ENCODE results near the gene PLSCR4. TPM values are rescaled to one million over a fixed set of nuclear protein-coding genes. Genes with fewer than 3 reads are reported as not detected.
"Not testable (repeated sequence)": the region's sequence is repeated elsewhere in the genome, so short reads cannot be mapped to it uniquely, and the experiment has no call there.

Gene PLSCR4, protein sequence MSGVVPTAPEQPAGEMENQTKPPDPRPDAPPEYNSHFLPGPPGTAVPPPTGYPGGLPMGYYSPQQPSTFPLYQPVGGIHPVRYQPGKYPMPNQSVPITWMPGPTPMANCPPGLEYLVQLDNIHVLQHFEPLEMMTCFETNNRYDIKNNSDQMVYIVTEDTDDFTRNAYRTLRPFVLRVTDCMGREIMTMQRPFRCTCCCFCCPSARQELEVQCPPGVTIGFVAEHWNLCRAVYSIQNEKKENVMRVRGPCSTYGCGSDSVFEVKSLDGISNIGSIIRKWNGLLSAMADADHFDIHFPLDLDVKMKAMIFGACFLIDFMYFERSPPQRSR
- total RNA-seq, result 494 and 1,169 TPM in 2 replicates

DNA sequence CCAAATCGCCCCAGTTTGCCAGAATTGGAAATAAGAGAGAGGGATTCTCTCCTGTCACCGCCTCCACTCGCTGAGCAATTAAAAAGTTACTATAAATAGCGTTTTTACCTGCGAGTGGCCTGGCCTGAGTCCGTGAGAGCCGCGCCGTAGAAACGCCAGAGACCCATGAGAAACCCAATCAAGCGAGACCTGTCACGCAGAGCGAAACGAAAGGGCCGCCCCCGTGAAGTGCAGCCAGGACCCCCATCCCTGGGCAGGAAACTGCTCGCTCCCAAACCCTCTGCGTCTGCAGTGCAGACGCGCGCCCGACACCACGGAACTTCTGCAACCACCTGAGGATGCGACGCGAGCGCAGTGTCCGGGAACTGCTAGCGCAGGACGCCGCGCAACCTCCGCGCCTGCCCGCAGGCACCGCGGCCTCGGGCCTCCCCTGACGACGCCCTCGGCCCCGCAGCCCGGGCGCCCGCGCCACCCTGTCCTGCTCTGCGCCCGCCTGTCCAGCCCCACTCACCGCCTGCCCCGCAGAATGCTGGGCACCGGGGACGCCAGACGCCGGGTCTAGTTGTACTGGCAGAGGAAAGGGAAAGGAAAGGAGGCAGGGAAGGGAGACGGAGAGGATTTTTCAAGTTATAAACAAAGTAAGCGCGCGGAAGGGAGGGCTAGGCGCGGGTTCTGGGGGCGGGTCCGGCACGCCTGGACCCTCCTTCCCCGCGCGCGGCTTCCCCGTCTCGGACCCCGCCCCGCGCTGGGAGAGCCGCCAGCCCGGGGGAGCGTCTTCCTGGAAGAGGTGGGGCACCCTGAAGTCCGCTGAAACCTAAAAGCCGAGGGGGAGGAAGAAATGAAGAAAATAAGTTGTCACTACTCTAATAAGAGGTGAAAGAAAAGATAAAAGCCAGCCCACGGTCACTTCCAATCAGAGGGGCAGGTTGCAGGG, at the start of gene PLSCR4:
Gene PLSCR4, minus strand, starts transcription at position 657 of the 934 bp plus-strand sequence. CDS start 29,034 bp downstream, outside the sequence.
- DNase-seq (ENCODE audit: low read depth in 2 of 2), result peak; percentile 90 to 92

DNA sequence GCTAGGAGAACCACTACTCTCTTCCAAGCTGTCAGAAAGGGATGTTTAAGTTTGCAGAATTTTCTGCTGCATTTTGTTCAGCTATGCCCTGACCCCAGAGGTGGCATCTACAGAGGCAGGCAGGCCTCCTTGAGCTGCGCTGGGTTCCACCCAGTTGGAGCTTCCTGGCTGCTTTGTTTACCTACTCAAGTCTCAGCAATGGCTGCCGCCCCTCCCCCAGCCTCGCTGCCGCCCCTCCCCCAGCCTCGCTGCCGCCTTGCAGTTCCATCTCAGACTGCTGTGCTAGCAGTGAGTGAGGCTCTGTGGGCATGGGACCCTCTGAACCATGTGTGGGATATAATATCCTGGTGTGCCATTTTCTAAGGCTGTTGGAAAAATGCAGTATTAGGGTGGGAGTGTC, 42.5 kb upstream of the PLSCR4 start:
- not testable (repeated sequence) for DNase-seq (ENCODE audit: low read depth in 2 of 2)

DNA sequence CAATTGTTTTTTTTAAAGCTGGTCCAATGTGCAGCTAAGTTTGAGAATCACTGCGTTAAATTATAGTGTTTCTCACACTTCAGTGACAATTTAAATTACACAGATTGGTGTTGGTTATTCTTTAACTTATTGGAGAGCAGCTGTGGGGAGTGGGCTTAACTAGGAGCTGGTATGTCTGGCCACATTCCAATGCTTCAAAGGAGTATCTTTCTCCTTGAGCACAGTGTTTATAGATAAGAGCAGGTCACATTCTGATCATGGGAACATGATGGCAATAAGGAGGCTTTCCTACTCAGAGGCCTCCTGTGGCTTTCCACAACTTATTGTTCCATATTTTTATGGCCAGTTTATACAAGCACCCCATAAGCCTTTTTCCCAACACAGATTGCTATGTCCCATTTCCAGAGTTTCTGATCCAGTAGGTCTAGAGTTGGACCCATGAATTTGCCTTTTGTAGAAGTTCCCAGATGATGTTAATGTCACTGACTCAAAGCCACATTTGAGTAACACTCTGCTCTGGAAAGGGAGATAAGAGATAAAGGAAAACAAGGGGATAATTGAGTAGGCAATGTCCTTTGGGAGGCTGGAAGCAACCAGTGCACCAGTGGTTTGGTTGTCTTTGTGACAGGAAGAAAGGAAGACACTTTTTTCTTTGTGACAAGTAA, 33.0 kb upstream of the PLSCR4 start:
- no peak for DNase-seq (ENCODE audit: low read depth in 2 of 2)

DNA sequence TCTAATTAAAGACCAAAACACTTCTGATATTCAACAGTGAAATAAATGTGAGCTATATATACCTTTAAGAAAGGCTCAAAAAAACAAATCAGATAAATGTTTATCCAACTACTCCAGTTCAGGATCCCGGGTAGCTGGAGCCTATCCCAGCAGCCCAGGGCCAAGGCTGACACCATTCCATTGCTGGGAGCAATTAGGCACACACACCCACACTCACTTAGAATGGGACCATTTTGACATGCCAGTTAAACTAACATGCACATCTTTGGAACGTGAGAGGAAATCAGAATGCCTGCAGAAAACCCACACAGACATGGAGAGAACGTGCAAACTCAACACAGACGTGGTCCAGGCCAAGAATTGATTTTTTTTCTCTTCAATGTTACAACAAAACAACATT, 30.0 kb upstream of the PLSCR4 start:
- no peak for DNase-seq (ENCODE audit: low read depth in 2 of 2)

DNA sequence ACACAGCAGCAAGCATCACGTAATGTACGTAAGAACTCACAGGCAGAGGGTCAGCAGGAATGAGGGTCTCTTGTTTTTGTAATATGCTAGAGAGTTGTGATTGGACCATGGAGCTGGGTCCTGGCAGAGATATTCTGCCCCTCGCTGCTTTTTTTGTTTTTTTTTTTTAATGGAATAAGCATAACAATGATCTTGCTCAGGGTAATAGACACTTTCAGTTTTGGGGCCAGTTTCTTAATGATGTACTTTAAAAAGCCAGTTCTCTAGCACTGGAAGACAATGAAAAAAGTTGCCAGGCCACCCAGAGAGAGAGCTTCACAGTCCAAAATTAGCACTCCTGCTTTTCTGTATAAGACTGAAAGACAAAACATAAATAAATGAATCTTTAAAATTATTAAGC, 29.0 kb upstream of the PLSCR4 start:
- DNase-seq (ENCODE audit: low read depth in 2 of 2), result no peak

DNA sequence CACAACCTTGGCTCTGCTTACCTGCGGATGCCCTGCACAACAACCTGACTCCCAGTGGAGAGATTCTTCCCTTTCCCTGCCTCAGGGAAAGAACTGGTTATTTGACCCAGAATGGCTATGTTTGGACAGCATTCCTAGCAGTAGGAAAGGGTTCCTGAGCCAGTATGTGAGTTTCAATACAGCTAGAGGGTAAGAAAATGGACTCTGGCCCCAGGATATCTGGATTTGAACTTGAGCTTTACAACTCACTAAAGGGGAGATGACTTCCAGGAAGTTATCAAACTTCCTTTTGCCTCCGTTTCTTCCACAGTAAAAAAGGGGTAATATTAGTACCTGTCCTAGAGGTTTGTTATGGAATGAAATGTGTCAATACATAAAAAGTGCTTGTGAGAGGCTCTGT, 28.1 kb upstream of the PLSCR4 start:
- peak in 1 of 2 donors; percentile 45 for DNase-seq (ENCODE audit: low read depth in 2 of 2)

DNA sequence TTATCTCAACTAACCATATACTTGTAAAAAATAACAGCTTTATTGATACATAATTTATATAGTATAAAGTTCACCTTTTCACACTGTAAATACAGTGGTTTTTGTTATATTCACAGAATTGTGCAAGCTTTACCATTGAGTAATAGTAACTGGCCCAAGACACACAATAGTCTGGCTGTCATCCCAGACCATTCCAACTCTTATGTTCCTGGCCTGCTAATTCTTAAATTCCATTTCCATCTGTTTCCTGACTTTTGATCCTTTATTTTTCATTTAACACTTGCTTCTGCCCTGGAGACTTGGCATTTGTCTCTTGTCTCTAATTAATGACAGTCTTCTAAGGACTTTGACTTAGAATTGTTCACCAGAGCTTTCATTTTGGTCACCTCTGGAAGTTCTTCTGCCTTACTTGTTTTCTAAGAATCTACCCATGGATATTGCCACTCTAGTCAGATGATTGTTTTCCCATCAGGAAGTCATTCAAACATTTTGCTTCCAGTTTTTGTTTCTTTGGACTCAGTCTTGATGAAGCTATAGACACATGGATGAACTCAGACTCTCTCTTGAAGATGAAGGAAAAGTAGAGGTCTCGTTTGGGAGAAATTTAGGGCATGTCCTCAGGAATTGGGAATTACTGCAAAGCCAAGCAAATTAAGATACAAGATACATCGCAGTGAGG, 27.2 kb upstream of the PLSCR4 start:
- DNase-seq (ENCODE audit: low read depth in 2 of 2), result peak; percentile 98

DNA sequence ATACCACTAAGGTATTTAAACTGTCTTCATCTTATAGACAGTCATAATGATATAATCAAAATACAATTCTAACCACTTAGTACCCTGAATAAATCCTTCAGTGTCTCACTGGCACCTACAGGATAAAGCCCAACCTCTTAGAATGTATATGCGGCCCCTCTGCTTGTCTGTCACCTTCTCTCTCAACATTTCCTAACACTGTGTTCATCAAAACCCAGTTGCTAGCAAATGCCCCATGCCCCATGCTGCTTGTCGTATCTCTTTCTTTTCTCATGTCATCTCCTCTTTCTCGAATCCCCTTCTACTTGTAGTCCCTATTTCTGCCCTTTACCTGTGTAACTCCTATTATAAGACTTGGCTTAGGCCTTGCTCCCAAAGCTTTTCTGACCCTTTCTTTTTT, 24.6 kb upstream of the PLSCR4 start:
- peak in 1 of 2 donors; percentile 52 for DNase-seq (ENCODE audit: low read depth in 2 of 2)

DNA sequence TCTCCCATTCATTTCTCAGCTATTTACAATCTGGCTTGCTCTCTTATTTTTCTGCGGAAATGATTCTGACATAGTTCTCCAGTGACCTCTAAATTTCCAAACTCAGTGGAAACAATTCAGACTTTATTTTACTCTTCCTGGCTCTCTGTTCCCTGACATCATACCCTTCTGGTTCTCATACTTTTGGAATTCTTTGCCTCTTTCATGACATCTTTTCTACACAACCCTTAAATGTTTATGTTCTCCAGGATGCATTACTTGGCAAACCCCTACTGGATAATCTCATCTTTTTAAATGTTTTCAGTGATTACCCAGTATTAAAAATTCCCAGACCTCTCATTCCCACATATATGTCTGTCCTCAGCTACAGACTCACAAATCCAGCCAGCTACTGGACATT, 23.9 kb upstream of the PLSCR4 start:
- DNase-seq (ENCODE audit: low read depth in 2 of 2), result peak; percentile 97

DNA sequence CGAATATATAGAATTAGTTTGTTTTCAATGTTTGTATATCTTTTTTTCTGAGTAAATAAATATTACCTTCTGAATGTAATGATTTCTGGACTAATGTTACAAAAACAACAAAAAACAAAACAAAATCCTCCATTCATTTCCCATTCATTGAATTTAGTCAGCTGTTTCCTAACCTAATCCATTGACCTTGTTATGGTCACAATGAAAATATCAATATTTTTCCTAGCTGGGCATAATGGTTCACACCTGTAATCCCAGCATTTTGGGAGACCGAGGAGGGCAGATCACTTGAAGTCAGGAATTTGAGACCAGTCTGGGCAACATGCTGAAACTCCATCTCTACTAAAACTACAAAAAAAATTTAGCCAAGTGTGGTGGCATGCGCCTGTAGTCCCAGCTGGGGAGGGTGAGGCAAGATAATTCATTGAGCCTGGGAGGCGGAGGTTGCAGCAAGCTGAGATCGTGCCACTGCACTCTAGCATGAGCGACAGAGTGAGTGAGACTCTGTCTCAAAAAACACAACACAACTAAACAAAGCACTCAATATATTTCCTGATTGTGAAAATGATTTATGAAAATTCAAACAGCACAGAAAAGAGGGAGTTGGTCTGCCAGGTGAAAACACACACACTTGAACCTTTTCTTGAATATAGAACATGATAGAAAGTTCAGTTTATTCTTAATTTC, 23.0 kb upstream of the PLSCR4 start:
- DNase-seq (ENCODE audit: low read depth in 2 of 2), result peak in 1 of 2 donors; percentile 70

DNA sequence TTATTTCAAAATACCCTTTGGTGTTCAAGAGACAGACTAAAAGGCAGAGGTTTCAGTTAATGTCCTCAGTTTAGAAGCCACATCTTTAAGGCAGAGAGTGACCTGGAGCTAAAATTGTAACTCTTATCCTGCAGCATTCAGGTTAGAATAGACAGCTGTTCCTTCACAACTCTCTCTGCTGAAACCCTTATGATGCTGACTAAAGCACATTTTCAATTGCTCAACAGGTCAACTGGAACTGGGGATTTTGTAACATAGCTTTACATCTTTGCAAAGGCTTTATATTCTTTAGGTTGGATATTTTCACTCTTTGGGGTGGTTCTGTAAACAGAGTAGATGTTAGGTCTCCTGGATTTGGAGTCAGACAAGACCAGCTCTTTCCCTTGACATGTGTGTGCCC, 20.3 kb upstream of the PLSCR4 start:
- no peak for DNase-seq (ENCODE audit: low read depth in 2 of 2)

DNA sequence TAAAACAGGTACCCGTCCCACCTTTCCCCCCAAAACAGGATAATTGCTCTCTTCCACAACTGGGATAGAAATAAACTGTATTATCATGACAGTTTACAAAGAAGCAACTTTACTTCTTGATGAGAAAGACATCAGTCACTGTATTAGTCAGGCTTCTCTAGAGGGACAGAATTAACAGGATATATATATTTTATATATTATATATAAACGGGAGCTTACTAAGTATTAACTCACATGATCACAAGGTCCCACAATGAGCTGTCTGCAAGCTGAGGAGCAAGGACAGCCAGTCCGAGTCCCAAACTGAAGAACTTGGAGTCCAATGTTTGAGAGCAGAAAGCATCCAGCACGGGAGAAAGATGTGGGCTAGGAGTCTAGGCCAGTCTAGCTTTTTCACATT, 18.4 kb upstream of the PLSCR4 start:
- no peak for DNase-seq (ENCODE audit: low read depth in 2 of 2)

DNA sequence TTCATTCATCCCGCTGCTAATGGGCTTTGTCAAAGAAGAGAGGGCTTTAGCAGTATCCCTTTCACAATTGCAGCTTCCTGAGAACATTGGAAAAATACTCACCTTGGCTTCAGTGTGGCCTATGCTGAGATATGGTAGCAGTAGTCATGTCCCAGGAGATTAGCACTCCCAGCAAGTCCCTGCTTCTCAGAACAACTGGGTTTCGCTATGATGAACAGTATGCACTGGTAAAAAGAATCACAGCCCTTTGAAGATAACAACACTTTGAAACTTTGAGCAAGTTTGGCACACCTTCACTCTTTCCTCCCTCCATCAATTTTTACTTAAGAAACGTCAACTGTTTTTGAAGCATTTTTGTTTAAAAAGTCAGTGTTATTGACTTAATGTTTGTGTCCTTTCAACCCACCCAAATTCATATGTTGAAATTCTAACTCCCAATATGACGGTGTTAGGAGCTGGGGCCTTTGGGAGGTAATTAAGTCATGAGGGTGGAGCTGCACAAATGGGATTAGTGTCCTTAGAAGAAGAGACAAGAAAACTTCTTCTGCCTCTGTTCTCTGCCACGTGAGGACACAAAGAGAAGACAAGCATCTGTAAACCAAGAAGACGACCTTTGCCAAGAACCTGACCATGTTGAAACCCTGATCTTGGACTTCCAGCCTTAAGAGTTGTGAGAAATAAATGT, 17.8 kb upstream of the PLSCR4 start:
- no peak for DNase-seq (ENCODE audit: low read depth in 2 of 2)

DNA sequence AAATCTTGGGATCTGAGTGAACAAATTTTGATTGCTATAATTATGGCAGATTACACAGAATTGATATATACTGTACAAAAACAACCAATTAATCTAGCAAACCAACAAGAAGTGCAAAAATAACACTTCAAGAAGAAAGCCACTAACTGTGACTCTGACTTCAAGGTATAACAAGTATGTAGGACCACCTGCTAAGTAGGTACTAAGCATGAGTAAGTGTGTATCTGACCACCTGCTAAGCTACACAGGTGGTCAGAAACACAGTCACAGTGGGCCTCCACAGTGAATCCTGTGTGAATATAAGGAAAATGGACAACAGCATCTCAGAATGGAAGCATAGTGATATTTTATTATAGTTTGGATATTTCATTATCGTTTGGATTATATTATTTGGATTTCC, 14.8 kb upstream of the PLSCR4 start:
- no peak for DNase-seq (ENCODE audit: low read depth in 2 of 2)

DNA sequence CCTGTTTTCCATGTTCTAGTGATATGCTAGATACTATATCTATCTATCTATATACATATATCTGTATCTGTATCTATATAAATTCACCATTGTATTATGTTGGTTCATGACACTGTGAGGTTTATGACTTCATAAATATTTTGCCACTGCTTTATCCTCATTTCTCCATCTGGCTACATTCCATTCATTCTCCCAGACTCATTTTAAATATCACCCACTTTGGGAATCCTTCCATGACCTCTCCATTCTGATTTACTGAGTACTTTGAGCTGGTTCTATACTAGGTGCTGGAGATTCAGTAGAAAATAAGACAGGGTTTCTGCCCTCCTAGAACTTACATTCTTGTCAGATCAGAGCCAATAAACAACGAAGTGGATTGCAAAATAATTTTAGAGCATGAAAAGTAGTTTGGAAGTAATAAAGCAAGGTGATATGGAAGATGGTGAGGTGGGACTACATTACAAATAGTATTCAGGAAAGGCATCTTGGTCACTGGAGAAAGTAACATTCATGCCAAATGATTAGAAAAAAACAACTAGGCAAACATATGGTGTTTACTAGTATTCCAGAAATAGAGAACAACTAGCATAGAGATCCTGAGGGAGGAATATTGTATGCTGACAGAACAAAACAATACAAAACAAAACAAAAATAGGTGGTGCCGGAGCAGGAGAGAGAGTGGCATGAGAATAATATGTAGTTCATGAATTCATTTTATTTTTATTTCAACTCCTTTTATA, 11.6 kb upstream of the PLSCR4 start:
- DNase-seq (ENCODE audit: low read depth in 2 of 2), result no peak

DNA sequence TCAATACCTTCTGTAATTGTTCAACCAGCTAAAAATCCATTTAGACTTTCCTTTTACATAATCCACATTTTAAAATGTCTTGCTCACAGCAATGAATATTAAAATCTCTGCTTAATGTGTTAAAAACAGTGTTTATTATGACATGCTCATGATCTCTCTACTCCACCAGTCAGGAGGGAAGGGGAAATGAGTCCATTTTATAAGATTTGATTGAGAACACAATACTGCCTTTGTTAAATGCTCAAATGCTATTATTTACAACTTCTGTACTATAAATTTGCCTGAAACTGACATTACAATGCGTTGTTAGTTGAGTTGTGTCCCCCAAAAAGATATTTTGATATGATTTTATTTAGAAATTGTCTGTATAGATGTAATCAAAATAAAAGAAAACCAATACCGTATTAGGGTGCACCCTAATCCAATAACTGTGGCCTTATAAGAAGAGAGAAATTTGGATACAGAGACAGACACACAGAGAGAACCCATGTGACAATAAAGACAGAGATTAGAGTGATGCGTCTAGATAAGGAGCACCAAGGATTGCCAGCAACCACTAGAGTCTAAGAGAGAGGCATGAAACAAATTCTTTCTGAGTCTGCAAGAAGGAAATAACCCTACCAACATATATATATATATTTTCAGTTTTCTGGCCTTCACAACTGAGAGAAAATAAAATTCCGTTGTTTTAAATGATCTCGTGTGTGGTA, 9.1 kb upstream of the PLSCR4 start:
- no peak for DNase-seq (ENCODE audit: low read depth in 2 of 2)

DNA sequence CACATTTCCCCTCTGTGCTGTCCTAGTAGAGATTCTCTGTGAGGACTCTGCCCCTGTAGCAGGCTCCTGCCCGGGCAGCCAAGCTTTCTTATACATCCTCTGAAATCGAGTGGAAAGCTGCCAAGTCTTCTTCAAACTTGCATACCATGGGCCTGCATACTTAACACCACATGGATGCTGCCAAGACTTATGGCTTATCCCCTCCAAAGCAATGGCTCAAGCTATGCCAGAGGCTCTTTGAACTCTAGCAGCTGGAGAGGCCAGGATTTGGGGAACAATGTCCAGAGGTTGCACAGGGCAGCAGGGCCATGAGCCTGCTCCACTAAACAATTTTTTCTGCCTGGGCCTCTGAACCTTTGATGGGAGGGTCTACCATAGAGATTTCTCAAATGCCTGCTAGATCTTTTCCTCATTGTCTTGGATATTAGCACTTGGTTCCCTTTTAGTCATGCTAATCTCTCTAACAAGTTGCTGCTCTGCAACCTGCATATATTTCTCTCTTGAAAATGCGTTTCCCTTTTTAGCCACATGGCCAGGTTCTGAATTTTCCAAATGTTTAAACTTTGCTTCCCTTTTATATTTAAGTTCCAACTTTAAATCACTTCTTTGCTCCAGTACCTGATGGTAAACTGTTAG, 6.1 kb upstream of the PLSCR4 start:
- no peak for DNase-seq (ENCODE audit: low read depth in 2 of 2)

DNA sequence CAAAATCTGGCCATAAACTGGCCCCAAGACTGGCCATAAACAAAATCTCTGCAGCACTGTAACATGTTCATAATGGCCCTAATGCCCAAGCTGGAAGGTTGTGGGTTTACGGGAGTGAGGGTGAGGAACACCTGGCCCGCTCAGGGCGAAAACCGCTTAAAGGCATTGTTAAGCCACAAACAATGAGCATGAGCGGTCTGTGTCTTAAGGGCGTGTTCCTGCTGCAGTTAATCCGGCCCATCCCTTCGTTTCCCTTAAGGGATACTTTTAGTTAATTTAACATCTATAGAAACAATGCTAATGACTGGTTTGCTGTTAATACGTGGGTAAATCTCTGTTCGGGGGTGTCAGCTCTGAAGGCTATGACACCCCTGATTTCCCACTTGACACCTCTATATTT, 1.5 kb upstream of the PLSCR4 start:
- peak in 1 of 2 donors; percentile 43 for DNase-seq (ENCODE audit: low read depth in 2 of 2)

Measured in lung microvascular endothelial cell (primary cell).